HEK293T (cell line): ENCODE results near the gene PIGL.

ENCODE experiments used
- CTCF ChIA-PET: fragments of 350-600 bp; formaldehyde crosslinking; extraction: SDS; loops from one replicate; lab custom pipeline; 2021; ENCODE audit warnings: antibody characterized with exemption, inconsistent platforms; lab: Yijun Ruan, JAX
- POLR2A ChIA-PET: fragments of 350-600 bp; formaldehyde crosslinking; extraction: SDS; loops from one replicate; lab custom pipeline; 2020; ENCODE audit warnings: antibody characterized with exemption, inconsistent platforms; lab: Yijun Ruan, JAX
- DNase-seq: peaks from one replicate; pipeline ENCODE4 v3.0.0; 2012; ENCODE audit warnings: mixed read lengths; ENCODE audit errors: extremely low spot score
- ARNT ChIP-seq: fragments of 450-650 bp; IDR thresholded peaks from 2 replicates; pipeline ENCODE4 v1.6.1; 2017; ENCODE audit warnings: mild to moderate bottlenecking
- BHLHE40 ChIP-seq: fragments of 450-650 bp; IDR thresholded peaks from 2 replicates; pipeline ENCODE4 v1.6.1; 2016; ENCODE audit warnings: mild to moderate bottlenecking, moderate library complexity, borderline replicate concordance
- CTBP1 ChIP-seq: fragments of 450-650 bp; IDR thresholded peaks from 2 replicates; pipeline ENCODE4 v1.6.1; 2016; ENCODE audit warnings: borderline replicate concordance
- ELF4 ChIP-seq: fragments of 450-650 bp; IDR thresholded peaks from 2 replicates; pipeline ENCODE4 v1.6.1; 2017; ENCODE audit warnings: antibody characterized with exemption
- FOXA1 ChIP-seq: fragments of 450-650 bp; IDR thresholded peaks from 2 replicates; pipeline ENCODE4 v1.6.1; 2016; ENCODE audit warnings: mild to moderate bottlenecking
- FOXK2 ChIP-seq: fragments of 450-650 bp; IDR thresholded peaks from 2 replicates; pipeline ENCODE4 v1.6.1; 2016; ENCODE audit warnings: mild to moderate bottlenecking
- FOXM1 ChIP-seq: fragments of 450-650 bp; IDR thresholded peaks from 2 replicates; pipeline ENCODE4 v1.6.1; 2017; ENCODE audit warnings: mild to moderate bottlenecking, borderline replicate concordance
- HDGF ChIP-seq: fragments of 450-650 bp; IDR thresholded peaks from 2 replicates; pipeline ENCODE4 v1.6.1; 2017; ENCODE audit warnings: antibody characterized with exemption, borderline replicate concordance
- L3MBTL2 ChIP-seq: fragments of 450-650 bp; conservative IDR thresholded peaks from 2 replicates; pipeline ENCODE4 v1.6.1; 2016; ENCODE audit warnings: mild to moderate bottlenecking
- LEF1 ChIP-seq: fragments of 450-650 bp; IDR thresholded peaks from 2 replicates; pipeline ENCODE4 v1.6.1; 2017; ENCODE audit warnings: mild to moderate bottlenecking, borderline replicate concordance
- NFRKB ChIP-seq: fragments of 450-650 bp; IDR thresholded peaks from 2 replicates; pipeline ENCODE4 v1.6.1; 2016; ENCODE audit warnings: mild to moderate bottlenecking, moderate library complexity
- PKNOX1 ChIP-seq: fragments of 450-650 bp; IDR thresholded peaks from 2 replicates; pipeline ENCODE4 v1.6.1; 2016
- SP1 ChIP-seq: fragments of 450-650 bp; IDR thresholded peaks from 2 replicates; pipeline ENCODE4 v1.6.1; 2017
- SUZ12 ChIP-seq: fragments of 450-650 bp; IDR thresholded peaks from 2 replicates; pipeline ENCODE4 v1.6.1; 2016; ENCODE audit warnings: mild to moderate bottlenecking
- TARDBP ChIP-seq: fragments of 450-650 bp; IDR thresholded peaks from 2 replicates; pipeline ENCODE4 v1.6.1; 2016
- ZNF384 ChIP-seq: fragments of 450-650 bp; IDR thresholded peaks from 2 replicates; pipeline ENCODE4 v1.6.1; 2016

PIGL gene

GRCh38 chr17:16277163-16277562 lies 60.2 kb downstream of the PIGL start:
- TF ChIP-seq ZNF384 = no peak
- no peak for DNase-seq
- ChIA-PET CTCF (interaction anchor here (1.1 kb wide), 1 partner anchor 9 kb away, joined by 3 read pairs; no protein-coding TSS in a partner anchor), POLR2A (no interaction called here)

- ChIA-PET POLR2A (interaction anchor here (2.0 kb wide), 1 partner anchor 64 kb away, joined by 5 read pairs; the partner anchor contains the start of gene PIGL), CTCF (no interaction called here)
- DNase-seq = no peak
- TF ChIP-seq ZNF384 (no peak), LEF1 (no peak), NFRKB (no peak), TARDBP (no peak), FOXK2 (no peak), HDGF (no peak), CTBP1 (no peak), FOXM1 (no peak), L3MBTL2 (no peak), SP1 (no peak), SUZ12 (no peak), BHLHE40 (no peak), ELF4 (no peak), FOXA1 (no peak), ARNT (no peak), PKNOX1 (no peak)
Observed at GRCh38 chr17:16281351-16281750, 64.3 kb downstream of the PIGL start.

- DNase-seq = no peak
- TF ChIP-seq CTBP1 (no peak), ELF4 (no peak), BHLHE40 (no peak), TARDBP (no peak), ARNT (no peak), PKNOX1 (no peak), FOXA1 (no peak), ZNF384 (no peak), HDGF (no peak), SUZ12 (no peak), NFRKB (no peak), FOXK2 (no peak)
- CTCF ChIA-PET = interaction anchor here (0.6 kb wide), 1 partner anchor 81 kb away, joined by 3 read pairs; no protein-coding TSS in a partner anchor
Observed at GRCh38 chr17:16282522-16282921, 65.5 kb downstream of the PIGL start.

GRCh38 chr17:16283705-16284104 lies 66.7 kb downstream of the PIGL start:
- TF ChIP-seq ZNF384 = no peak
- POLR2A ChIA-PET = interaction anchor here (1.3 kb wide), 1 partner anchor 97 kb away, joined by 3 read pairs; the partner anchor contains the start of gene UBB
- DNase-seq = no peak
- CTCF ChIA-PET = interaction anchor here (4.3 kb wide), 1 partner anchor 12 kb away, joined by 56 read pairs; no protein-coding TSS in a partner anchor

More at GRCh38 chr17:16282522-16282921, 65.5 kb downstream of the PIGL start:
- POLR2A ChIA-PET = interaction anchor here (1.3 to 2.0 kb wide), 2 partner anchors 65 to 98 kb away, joined by 3 to 5 read pairs; partner anchors contain the start of genes PIGL and UBB

GRCh38 chr17:16285646-16286008 lies 68.6 kb downstream of the PIGL start:
- POLR2A ChIA-PET = interaction anchor here (0.8 to 2.4 kb wide), 11 partner anchors 10 to 250 kb away, joined by 3 to 20 read pairs (median 5); partner anchors contain the start of genes CENPV, NCOR1, PIGL and UBB
- TF ChIP-seq PKNOX1 = no peak
- TF ChIP-seq FOXK2 = no peak
- TF ChIP-seq BHLHE40 = no peak
- TF ChIP-seq HDGF = no peak
- TF ChIP-seq FOXM1 = no peak
- TF ChIP-seq ZNF384 = no peak
- no peak for TF ChIP-seq ARNT
- TF ChIP-seq CTBP1 = no peak
- TF ChIP-seq SUZ12 = no peak
- no peak for TF ChIP-seq FOXA1
- TF ChIP-seq LEF1 = no peak
- no peak for TF ChIP-seq NFRKB
- TF ChIP-seq ELF4 = no peak
- TF ChIP-seq SP1 = no peak
- TF ChIP-seq TARDBP = no peak
- CTCF ChIA-PET = interaction anchor here (0.6 to 4.3 kb wide), 21 partner anchors 8 to 132 kb away, joined by 3 to 56 read pairs (median 6); partner anchors contain the start of genes NCOR1 and PIGL
- no peak for DNase-seq

GRCh38 chr17:16286009-16286946 lies 69.3 kb downstream of the PIGL start:
- peak; percentile 53 for DNase-seq
- CTCF ChIA-PET = interaction anchor here (0.5 to 4.3 kb wide), 26 partner anchors 9 to 355 kb away, joined by 3 to 56 read pairs (median 6); partner anchors contain the start of gene NCOR1
- TF ChIP-seq CTBP1 (no peak), ARNT (no peak), ELF4 (no peak), TARDBP (no peak), SP1 (no peak)
- POLR2A ChIA-PET = interaction anchor here (0.8 to 2.4 kb wide), 12 partner anchors 10 to 250 kb away, joined by 3 to 20 read pairs (median 5); partner anchors contain the start of genes CENPV, NCOR1, PIGL and UBB
